Loucy (cell line): ENCODE measurements around the gene OSBPL3.

Experiments used
- EZH2phosphoT487 ChIP-seq: fragments of 200-600 bp; IDR thresholded peaks from 2 replicates; pipeline ENCODE4 v1.6.1; 2018; ENCODE audit warnings: antibody characterized with exemption, mild to moderate bottlenecking, moderate library complexity, borderline replicate concordance
- TF ChIP-seq, protein P1 (sequence below): fragments of 200-600 bp; sonication (generic); conservative IDR thresholded peaks from 2 replicates; pipeline ENCODE4 v1.5.1; 2014; ENCODE audit warnings: mild to moderate bottlenecking, antibody characterized with exemption, low read length

DNA sequence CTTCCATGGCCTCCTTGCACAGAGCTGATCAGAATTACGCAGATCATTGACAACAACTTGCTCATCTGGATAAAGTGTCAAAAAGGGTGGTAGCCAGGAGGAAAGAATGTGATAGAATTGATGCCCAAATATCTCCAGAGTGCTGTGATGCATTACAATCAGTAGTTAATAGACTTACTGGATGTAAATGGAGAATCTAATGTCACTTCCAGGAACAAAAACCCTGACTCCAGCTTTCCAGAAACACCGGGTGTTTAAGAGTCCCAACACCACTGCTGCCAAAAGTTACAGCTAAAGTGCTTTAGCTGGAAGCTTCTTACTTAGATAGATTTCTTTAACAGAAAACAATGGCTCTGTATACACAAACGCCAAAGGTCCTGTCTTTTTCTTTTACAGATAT is 25.7 kb upstream of the OSBPL3 start:
- TF ChIP-seq, protein P1, sequence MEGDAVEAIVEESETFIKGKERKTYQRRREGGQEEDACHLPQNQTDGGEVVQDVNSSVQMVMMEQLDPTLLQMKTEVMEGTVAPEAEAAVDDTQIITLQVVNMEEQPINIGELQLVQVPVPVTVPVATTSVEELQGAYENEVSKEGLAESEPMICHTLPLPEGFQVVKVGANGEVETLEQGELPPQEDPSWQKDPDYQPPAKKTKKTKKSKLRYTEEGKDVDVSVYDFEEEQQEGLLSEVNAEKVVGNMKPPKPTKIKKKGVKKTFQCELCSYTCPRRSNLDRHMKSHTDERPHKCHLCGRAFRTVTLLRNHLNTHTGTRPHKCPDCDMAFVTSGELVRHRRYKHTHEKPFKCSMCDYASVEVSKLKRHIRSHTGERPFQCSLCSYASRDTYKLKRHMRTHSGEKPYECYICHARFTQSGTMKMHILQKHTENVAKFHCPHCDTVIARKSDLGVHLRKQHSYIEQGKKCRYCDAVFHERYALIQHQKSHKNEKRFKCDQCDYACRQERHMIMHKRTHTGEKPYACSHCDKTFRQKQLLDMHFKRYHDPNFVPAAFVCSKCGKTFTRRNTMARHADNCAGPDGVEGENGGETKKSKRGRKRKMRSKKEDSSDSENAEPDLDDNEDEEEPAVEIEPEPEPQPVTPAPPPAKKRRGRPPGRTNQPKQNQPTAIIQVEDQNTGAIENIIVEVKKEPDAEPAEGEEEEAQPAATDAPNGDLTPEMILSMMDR = no peak
- no peak for TF ChIP-seq EZH2phosphoT487
